NCI-H2196 (cell line): Measurements from ENCODE around the gene TOMM7.
"Not testable (repeated sequence)": the region's sequence is repeated elsewhere in the genome, so short reads cannot be mapped to it uniquely, and the experiment has no call there.

ENCODE experiments used
- DNase-seq: peaks from one replicate; lab custom pipeline; 2025; ENCODE audit not compliant: unreplicated experiment; lab: John Stamatoyannopoulos, UW

The TOMM7 gene

DNA sequence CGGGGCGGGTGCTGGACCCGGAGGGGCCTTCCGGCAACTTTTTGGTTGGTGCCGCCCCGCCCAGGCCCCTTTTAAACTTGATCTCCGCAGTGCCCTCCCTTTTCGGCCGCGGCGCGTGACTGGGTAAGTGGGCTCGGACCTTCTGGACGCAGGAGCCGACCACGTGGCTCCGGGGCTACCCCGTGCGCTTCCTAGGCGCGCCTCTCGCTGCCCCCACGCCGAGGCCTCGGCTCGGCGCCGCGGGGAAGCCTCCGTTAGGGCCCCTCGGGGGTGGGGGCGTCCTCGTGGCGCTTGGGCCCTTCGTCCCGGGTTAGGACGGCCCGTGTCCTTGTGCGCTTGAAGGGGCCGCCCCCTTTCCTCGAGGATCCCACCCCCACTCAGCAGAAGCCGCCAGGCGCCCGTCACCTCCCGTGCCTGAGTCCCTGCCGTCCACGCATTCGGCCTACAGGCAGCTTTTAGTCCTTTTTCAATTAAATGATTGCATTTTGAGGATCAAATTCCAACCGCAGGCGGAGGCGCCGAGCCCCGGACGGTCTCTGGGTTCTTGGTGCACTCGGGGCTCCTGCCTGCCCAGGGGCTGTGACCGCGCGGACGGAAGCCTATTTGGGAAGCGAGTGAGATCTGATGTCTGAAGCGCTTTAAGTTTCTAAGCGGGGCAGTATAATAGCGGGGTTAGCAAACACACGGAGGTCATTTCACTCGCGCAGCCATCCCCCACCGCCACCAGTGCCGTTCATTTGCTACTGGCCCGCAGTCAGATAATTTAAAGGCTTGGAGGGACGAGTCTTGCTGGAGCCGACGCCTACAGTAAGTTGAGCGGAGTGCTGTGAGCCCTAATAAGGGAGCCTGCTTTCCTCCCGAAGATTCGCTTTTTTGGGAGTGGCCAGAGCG lies 31.8 kb upstream of the TOMM7 start:
- peak; percentile 71 for DNase-seq

DNA sequence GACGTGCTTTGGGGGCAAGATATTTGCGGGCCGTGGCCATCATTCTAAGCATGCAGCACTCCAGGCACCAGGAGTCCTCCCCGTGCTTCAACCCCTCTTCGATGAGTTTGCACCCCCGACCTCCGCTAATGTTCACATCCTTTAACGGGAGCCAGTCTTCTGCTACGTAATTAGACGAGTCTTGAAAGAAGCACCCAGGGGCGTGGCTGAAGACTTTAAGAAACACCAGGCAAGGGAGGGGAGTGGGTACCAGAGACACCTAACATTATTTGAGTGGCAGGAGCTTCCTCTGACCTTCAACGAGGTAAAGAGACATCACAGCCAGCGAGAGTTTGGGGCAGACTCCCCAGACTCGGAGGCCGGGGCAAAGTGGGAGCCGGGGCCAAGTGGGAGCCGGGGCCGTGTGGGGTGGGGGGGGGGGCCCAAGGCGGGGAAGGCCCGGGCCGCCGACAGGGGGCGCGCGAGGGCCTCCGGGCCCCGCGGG lies 31.1 kb upstream of the TOMM7 start:
- no peak for DNase-seq

DNA sequence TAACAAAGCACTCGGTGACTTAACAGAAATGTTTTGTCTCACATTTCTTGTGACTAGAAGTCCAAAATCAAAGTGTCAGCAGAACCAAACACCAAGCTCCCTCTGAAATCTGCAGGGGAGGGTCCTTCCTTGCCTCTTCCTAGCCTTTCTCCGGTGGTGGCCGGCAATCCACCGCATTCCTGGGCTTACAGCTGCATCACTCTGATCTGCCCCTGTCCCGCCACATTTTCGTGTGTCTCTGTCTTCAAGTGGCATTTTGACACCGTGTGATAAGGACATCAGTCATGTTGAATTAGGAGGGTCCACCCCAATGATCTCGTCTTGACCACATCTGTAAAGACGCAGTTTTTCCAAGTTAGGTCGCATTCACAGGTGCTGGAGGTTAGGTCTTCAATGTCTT lies 30.5 kb upstream of the TOMM7 start:
- DNase-seq: no peak

DNA sequence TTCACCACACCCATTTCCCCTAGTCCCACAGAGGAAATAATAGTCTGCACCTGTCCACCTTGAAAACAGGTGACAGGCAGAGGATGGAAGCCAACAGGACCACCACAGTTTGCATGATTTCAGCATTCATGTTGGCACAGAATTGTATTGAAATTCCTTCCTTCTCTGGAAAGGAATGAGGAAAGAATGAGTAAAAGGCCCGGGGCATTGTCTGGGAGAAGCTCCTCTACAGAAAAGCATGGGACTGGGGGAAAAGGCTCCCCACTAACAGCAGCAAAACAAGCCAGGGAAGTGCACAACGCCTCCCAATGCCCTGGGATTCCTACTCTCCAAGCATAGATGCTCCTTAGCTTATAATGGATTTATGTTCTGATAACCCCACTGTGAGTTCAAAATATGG lies 28.5 kb upstream of the TOMM7 start:
- DNase-seq: no peak

DNA sequence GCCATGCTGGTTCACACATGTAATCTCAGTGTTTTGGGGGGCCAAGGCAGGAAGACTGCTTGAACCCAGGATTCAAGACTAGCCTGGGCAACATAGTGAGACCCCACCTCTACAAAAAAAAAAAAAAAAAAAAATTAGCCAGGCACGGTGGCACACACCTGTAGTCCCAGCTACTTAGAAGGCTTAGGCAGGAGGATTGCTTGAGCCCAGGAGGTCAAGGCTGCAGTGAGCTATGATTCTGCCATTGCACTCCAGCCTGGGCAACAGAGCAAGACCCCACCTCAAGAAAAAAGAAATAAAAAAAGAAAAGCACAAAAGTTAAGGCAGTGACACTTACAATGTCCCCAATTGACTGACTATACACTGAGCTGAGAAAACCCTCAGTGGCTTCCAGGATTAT lies 27.7 kb upstream of the TOMM7 start:
- not testable (repeated sequence) for DNase-seq

DNA sequence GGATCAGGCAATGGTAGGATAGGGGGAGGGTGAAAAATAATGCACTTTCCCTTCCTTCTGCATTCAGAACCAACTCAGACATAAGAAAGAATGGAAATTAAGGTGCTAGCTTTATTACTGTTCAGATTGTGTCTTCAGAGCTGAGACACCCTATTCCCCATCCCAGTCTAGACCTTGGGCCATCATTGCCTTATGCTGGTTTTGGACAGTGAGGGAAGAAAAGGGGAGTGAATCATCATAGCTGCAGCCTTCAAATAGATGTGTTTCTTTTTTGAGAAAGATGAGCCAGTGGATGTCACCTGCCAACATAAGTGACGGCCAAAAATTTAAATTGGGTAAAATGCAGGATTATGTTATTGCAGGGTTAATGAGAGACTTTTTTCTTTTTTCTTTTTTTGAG lies 27.0 kb upstream of the TOMM7 start:
- DNase-seq: no peak

DNA sequence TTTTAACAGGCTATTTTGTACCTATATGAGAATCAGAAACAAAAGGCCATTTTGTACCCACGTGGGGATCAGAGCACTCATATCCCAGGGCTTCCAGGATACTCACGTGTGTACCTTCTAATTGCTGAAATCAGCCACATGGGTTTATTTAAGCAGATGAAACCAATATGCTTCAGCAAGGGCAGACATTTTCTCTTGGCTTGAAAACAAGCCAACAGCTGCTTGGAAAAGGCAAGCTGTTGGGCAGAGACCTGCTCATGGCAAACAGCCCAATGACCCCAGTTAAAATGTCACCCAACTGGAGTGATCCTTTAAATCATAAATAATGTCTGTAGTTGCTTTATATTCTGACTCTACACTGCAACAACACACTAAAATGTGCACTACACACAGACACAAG lies 26.5 kb upstream of the TOMM7 start:
- peak; percentile 60 for DNase-seq

DNA sequence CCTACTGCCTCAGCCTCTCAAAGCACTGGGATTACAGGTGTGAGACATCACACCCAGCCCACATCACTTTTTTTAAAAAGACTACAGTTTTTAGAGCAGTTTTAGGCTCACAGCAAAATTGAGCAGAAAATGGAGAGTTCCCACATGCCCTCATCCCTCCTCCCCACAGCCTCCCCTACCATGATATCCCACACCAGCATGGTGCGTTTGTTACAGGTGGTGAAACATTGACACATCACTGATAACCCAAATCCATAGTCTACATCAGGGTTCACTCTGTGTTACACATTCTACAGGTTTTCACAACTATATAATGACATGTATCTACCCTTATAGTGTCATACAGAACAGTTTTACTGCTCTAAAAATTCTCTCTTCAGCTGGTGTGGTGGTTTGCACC lies 24.3 kb upstream of the TOMM7 start:
- DNase-seq: no peak

DNA sequence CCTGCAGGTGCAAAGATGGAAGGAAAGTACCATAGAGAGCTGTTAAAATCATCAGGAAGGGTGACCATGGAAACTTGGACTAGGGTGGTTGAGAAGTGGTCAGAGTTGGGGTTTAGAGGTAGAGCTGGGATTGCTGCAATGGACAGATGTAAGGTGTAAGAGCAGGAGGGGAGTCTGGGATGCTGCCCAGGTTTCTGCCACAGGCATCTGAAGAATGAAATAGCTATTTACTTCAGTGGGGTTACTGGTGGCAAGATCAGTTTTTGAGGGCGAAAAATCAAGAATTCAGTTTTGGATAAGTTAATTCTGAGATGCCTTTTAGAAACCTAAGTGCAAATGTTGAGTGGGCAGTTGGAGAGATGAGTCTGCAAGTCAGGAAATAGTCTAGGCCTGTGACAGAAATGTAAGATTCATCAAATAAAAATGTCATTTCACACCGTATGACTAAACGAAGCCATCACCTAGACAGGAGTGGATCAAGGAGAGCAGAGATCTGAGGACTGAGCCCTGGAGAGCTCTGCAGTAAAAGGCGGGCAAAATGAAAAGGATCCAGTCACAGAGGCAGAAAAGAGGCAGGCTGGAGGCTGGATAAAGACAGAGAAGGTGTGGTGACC lies 22.7 kb upstream of the TOMM7 start:
- DNase-seq: no peak

DNA sequence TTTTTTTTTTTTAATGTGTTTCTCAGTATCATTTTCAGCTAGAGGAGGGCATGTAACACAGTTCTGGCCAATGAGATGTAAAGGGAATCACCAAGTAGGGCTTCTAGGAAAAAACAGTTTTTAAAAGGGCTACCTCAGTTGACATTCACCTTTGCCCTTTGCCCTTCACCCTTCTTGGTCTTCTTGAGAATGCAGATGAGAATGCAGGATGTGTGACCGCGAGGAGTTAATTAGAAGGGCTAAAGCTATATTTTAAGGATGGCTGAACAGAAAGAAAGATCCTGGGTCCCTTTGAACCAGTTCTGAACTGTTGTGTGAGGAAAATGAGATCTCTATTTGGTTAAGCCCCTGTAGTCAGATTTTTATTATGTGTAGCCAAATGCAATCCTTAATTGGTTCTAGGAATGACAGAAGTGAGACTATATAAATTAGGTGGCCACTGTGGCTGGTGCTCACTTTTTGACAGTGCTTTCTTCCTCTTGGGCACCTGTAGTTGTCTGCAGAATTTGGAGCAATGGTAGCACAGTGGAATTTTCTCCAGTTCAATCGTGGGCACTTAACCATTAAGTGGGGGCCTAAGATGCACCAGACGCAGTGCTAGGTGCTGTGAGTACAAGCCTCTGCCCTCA lies 21.1 kb upstream of the TOMM7 start:
- no peak for DNase-seq

DNA sequence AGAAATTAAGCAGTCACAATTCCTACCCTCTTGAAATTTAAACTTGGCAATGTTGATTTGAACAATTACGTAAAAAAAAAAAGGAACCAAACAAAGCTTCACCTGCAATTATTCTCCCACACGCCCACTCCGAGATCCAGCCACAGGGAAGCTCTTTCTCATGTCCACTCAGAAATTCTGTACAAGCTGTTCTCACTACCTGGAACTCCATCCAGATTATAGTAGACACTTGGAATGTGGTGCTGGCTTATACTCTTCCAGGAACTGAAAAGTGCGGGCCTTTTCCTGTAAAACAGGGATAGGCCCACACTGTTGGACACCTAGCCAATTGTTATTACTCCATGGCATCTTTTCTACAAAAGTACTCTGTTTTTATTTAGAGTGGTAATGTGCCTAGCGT lies 20.3 kb upstream of the TOMM7 start:
- no peak for DNase-seq

DNA sequence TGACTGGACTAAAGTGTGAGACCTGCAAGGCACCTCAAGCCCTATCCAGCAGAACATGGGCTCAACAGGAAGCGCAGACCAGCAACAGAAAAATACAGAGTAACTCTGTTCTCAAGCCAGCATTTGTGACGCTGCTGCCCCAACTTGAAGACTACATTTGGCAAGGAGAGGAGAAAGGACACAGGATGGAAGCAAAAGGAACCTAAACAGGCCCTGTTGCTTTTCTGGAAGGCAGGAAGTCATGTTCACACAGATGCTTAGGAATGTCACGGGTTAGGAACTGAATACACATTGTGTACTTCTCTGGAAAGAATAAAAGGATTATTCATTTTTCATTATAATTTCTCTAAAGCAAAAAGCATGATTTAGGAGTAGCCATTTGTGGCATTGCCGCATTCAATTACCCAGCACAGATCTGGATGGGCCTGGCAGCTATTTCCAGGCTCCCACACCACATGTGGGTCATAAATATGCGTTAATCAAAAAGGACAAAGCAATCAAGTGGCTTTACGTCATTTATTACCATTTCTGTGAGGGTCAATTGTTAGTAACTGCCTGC lies 19.8 kb upstream of the TOMM7 start:
- no peak for DNase-seq

DNA sequence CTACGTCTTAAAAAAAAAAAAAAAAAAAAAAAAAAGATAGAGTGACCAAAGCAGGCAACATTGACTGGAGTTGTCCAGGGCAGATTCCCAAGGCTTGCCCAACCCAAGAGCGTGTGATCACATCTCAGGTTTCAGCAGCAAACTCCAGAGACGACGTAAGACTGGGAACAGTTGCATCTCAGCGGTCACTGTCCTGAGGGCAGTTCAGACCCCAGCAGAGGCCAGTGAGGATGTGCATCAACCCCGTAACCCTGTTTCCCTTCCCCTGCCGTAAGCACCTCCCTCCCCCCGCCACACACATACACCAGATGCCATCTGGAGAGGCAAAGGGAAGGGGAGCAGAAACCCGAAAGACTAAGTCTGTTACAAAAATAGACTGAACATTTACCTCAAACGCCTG lies 19.3 kb upstream of the TOMM7 start:
- no peak for DNase-seq

DNA sequence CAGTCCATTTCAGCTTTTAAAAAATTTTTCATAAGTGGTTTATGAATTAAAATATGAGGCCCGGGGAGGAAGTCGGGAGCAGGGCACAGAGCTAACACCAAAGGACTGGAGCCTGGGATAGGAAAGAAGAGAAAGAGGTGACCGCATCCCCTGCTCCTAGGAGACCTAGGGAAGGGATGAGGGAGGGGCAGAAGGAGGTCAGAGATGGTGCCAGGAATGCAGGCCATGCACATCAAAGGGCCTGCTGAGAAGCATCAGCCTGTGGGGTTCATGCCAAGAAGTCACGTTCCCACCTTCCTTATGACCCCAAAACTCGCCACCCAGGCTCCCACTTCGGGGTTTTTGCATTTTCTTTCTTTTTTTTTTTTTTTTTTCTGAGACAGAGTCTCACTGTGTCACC lies 14.7 kb upstream of the TOMM7 start:
- no peak for DNase-seq

DNA sequence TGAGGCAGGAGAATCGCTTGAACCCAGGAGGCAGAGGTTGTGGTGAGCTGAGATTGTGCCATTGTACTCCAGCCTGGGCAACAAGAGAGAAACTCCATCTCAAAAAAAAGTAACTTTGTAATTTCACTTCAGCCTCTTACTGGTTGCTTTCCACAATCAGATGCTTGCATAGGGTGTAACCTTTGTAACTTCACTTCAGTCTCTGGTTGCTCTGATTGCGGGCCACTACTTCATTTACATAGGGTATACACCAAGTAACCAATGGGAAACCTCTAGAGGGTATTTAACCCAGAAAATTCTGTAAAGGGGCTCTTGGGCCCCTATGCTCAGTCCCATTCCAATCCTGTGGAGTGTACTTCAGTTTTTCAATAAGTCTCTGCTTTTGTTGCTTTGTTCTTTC lies 13.9 kb upstream of the TOMM7 start:
- not testable (repeated sequence) for DNase-seq

DNA sequence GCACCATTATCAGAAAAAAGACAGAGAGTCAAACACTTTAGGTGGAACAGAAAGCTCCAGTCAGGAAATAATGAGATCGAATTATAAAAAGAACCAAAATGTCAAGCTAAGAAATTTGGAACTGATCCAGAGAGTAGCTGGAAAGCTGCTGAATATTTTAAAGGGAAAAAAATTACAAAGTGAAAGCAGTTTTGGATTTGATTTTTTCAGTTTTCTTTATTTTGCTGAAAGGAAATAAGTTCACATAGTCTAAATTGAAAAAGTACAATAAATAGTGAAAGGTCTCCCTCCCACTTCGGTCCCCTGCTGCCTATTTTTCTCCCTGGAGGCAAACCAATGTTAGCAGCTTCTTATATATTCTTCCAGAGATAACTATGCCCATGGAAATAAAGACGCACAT lies 11.3 kb upstream of the TOMM7 start:
- DNase-seq: no peak

DNA sequence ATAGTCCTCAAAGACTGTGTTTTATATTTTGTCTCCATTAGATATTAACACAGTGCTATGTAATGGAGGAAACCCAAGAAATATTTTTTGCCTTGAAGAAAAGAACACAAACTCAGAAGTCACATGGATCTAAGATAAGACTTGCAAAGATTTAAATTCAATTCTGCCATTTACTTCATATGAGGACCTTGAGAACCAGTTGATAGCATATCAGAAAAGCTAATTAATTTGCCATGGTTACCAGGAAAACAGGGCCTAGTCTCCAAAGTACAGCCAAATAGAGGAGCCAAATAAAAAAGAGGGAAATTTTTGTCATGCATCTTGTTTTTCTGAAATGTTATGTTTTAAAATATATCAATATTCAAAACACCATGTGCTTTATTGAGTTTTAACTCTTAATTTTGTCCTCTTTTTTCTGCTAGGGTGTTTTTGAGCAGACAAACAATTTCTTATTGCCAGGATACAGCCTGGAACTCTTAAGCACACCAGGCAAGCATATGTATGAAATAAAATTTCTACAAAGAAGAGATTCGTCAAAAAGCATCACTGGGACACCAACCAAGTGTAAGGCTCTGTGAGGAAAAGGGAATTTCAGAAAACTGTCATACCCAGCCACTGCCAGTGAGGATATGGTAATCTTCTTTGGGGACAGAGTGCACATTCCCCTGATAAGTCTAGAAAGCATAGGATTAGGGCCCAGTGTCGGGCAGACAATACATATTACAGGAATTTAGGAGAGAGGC lies 10.6 kb upstream of the TOMM7 start:
- DNase-seq: no peak

DNA sequence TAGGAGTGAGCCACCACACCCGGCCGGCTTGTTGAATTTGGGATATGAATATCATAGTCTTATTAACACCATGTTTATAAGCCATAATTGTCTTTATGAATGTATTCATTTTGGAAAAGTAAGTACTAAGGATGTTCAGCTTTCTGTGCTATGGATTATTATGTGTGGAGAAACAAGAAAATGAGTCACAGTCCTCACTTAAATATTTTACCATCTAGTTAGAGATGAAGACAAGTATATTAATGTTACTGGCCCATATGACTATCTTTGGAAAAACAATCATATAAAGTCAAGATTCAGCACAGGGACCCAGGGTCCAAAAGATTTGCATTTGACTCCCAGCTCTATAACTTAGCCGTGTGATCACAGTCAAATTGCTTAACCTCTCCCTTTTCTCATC lies 9.8 kb upstream of the TOMM7 start:
- no peak for DNase-seq

DNA sequence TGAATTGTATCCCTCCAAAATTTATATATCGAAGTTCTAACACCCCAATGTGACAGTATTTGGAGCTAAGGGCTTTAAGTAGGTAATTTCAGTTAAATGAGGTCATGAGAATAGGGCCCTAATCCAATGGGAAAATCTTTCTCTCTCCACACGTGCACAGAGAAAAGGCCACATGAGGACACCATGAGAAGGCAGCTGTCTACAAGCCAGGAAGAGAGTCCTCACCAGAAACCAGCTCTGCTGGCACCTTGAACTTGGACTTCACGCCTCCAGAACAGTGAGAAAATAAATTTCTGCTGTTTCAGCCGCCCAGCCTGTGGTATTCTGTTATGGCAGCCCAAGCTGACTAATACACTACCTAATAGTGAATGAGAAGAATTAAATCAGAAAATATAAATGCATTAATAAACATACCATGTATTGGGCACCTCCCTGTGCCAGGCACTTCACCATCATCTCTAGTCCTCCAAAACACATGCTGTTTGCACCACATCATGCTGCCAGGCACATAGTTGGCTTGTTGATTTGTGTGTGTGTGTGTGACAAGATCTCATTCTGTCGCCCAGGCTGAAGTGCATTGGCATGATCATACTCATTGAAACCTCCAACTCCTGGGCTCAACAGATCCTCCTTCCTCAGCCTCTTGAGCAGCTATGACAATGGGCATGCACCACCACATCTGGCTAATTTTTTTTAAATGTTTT lies 9.1 kb upstream of the TOMM7 start:
- DNase-seq: no peak

DNA sequence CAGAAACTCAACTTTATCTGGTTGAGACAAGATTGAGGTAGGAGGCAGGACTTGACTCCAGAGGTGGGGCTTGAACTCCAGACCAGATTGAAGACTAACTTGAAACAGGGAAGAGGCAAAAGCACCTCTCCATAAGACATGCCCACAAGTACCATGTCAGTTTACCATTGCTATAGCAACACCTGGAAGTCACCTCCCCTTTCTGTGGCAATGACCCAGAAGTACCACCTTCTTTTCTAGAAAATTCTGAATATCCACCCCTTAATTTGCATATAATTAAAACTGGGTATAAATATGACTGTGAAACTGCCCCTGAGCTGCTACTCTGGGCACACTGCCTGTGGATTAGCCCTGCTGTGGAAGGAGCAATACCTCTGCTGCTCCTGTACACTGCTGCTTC lies 4.9 kb upstream of the TOMM7 start:
- DNase-seq: no peak

DNA sequence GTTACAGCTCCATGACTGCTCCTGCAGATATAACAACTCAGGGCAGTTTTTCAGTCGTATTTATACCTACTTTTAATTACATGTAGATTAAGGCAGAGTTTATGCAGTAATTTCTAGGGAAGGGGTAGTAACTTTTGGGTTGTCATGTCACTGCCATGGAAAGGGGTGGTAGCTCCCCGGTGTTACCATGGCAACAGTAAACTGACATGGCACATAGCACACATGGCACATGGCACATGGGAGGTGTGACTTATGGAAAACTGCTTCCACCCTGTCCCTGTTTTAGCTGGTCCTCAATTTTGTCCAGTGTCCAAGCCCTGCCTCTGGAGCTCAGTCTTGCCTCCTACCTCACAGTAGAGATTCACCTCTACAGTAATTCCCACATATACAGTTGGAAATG lies 3.9 kb upstream of the TOMM7 start:
- DNase-seq: no peak
